ENCODE results near the gene MYADML2. TPM values are rescaled to one million over a fixed set of nuclear protein-coding genes. Genes with fewer than 3 reads are reported as not detected.
A peak's percentile ranks its signal among the peaks of the same experiment; 100 is the strongest.
"Not testable (repeated sequence)": the region's sequence is repeated elsewhere in the genome, so short reads cannot be mapped to it uniquely, and the experiment has no call there.

Gene MYADML2
- total and polyA plus RNA-seq, 2 of the 8 experiments (the other 6 are each of a cell fraction or from before 2014, with no cell fraction given), result 0.26 to 0.47 TPM

GRCh38 chr17:81918333-81918669 is 28.7 kb downstream of the MYADML2 start:
- not testable (repeated sequence) for H2BK5ac ChIP-seq (ENCODE audit: low read depth, low read length); H3K27me3 ChIP-seq (replicated peaks in 1 of 4; ENCODE audit: control insufficient read depth in 3 of 4, extremely low read depth in 1 of 4, insufficient read depth in 3 of 4, low read length in 3 of 4); H3K4ac ChIP-seq (replicated peaks; ENCODE audit: insufficient read length, low read depth, low read length); H2BK120ac ChIP-seq (replicated peaks; ENCODE audit: low read depth, low read length); H3K23me2 ChIP-seq (ENCODE audit: low read depth, low read length); FAIRE-seq; H3K23ac ChIP-seq (ENCODE audit: insufficient read length); H4K5ac ChIP-seq (ENCODE audit: insufficient read length, low read depth, low read length); H3K56ac ChIP-seq (replicated peaks; ENCODE audit: insufficient read length, low read depth, low read length); H2AFZ ChIP-seq (ENCODE audit: low read length); H3K9ac ChIP-seq (replicated peaks in 1 of 4; ENCODE audit: extremely low read depth in 1 of 4, low read depth in 3 of 4, low read length in 3 of 4); DNase-seq (ENCODE audit: low read depth in 1 of 2, low spot score in 2 of 2); H4K8ac ChIP-seq (ENCODE audit: extremely low read depth, insufficient read depth, low read length); H2BK12ac ChIP-seq (ENCODE audit: low read depth, low read length); H3K18ac ChIP-seq (ENCODE audit: extremely low read depth, low read length); H2BK20ac ChIP-seq (ENCODE audit: low read length); H3K27ac ChIP-seq (ENCODE audit: low read depth, low read length); H4K91ac ChIP-seq (replicated peaks; ENCODE audit: insufficient read length, low read length); H3K14ac ChIP-seq (ENCODE audit: insufficient read length); H2AK5ac ChIP-seq (ENCODE audit: low read depth, low read length); H3K9me3 ChIP-seq (ENCODE audit: insufficient read depth in 2 of 2, low read depth in 1 of 2, low read length in 1 of 2); H2BK15ac ChIP-seq (ENCODE audit: low read length)
- H3K79me2 ChIP-seq (ENCODE audit: control insufficient read depth in 1 of 2, insufficient read depth in 2 of 2, low read length in 2 of 2), result peaks cover 7 to 55% of the 10 kb centered on the region in 2 experiments; a peak in 3 of 4 replicates
- peak overlapping the region; percentile 71 to 87 for H3K4me2 ChIP-seq (ENCODE audit: insufficient read depth in 1 of 2, low read depth in 2 of 2, low read length in 2 of 2)
- H3K4me3 ChIP-seq (ENCODE audit: extremely low read depth in 1 of 4, insufficient read depth in 2 of 4, low read depth in 3 of 4, low read length in 4 of 4), result peak overlapping the region; percentile 5 to 90 (median 72); a peak in 5 of 8 replicates
- POLR2A ChIA-PET (ENCODE audit: partially characterized antibody), result interaction anchor here (1.3 to 1.7 kb wide), 3 partner anchors 17 to 52 kb away, joined by 3 to 8 read pairs (median 5); partner anchors contain the start of genes NPB and PYCR1
- H3K79me1 ChIP-seq (ENCODE audit: low read depth, low read length), result peaks cover 25% of the 10 kb centered on the region
- 48% methylated on average over 9 of the region's 9 CpGs; no CpG with 5 or more reads in 1 of the 2 experiments for WGBS, 2 experiments (ENCODE audit: extremely low coverage in 1 of 2, insufficient coverage in 1 of 2, insufficient read length in 1 of 2, insufficient replicate concordance in 2 of 2, low coverage in 1 of 2, low lambda C conversion rate in 2 of 2, missing lambda C conversion rate in 1 of 2)
- H3K4me1 ChIP-seq (replicated peaks in 1 of 4; ENCODE audit: control insufficient read depth in 3 of 4, insufficient read depth in 4 of 4, low read length in 3 of 4), result peaks cover 0 to 17% (median 8%) of the 10 kb centered on the region in 4 experiments; a peak in 6 of 7 replicates
- H3K36me3 ChIP-seq (ENCODE audit: control insufficient read depth in 2 of 4, insufficient read depth in 4 of 4, low read length in 3 of 4), result peaks cover 7 to 39% (median 26%) of the 10 kb centered on the region in 4 experiments
- CTCF ChIA-PET (ENCODE audit: partially characterized antibody), result interaction anchor here (1.3 to 2.1 kb wide), 2 partner anchors 26 to 48 kb away, joined by 3 to 7 read pairs; partner anchors contain the start of gene ARHGDIA
- peaks cover 15 to 39% of the 10 kb centered on the region in 2 experiments for H4K20me1 ChIP-seq (replicated peaks in 1 of 2; ENCODE audit: control insufficient read depth in 1 of 2, insufficient read depth in 2 of 2, low read length in 2 of 2)
